Measurements from ENCODE around the gene BMP6.

BMP6 gene

GRCh38 chr6:7725849-7726415 is at the start of gene BMP6:
Gene BMP6, plus strand, starts transcription at chr6:7726099. Its CDS starts 857 bp downstream, at chr6:7726956.
- no peak for DNase-seq (ENCODE audit: low read depth, low spot score)

DNA sequence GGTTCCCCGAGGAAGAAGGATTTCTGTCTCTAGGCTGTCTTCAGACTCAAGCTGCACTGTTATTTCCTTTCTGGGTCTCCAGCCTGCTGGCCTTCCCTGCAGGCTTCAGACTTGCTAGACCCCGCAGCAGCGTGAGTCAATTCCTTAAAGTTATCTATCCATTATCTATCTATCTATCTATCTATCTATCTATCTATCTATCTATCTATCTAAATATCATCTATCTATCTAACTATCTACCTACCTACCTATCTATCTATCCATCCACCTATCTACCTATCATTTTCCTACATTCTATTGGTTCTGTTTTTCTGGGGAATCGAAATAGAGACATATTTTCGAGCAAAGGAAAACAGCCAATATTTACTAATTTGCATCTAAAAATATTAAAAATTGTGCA is 48.7 kb upstream of the BMP6 start:
- DNase-seq (ENCODE audit: low read depth, low spot score): no peak

DNA sequence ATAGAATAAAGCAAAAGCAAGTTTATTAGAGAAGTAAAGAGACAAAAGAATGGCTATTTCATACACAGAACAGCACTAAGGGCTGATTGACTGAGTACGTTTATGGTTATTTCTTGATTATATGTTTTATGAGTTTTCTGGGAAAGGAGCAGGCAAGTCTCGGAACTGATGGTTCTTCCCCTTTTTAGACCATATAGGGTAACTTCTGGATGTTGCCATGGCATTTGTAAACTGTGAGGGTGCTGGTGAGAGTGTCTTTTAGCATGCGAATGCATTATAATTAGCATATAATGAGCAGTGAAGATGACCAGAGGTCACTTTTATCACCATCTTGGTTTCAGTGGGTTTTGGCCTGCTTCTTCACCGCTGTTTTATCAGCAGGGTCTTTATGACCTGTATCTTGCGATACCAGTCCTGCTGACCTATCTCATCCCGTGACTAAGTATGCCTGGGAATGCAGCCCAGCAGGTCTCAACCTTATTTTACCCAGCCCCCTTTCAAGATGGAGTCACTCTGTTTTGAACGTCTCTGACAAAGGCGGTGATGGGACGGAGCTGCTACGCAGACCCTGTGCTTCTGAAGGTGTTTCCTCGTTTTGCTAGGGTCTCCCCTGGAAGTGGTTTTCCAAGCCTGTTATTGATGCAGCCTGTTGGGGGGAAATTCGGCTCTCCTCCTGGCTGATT is 45.4 kb upstream of the BMP6 start:
- DNase-seq (ENCODE audit: low read depth, low spot score): no peak

- DNase-seq (ENCODE audit: low read depth, low spot score): no peak
These were observed 44.5 kb upstream of the BMP6 start for GRCh38 chr6:7681449-7681848.

DNA sequence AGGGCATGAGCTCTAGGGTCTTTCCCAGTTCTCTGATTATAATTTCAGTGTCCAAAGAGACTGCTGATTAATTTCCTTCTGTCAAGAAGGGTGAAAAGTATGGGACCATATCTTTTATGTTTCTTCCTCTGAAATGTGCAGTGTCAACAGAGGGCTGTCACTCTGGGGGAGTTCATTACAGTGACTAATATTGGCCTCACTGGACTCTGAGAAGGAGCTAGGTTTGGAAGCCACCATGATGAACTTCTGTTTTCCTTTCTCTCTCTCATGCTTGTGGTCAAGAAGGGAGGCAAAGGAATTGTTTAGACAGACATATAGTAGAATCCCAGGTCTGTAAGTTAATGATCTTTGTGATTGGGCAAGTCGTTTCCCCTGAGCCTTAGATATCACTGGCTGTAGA is 41.8 kb upstream of the BMP6 start:
- no peak for DNase-seq (ENCODE audit: low read depth, low spot score)

DNA sequence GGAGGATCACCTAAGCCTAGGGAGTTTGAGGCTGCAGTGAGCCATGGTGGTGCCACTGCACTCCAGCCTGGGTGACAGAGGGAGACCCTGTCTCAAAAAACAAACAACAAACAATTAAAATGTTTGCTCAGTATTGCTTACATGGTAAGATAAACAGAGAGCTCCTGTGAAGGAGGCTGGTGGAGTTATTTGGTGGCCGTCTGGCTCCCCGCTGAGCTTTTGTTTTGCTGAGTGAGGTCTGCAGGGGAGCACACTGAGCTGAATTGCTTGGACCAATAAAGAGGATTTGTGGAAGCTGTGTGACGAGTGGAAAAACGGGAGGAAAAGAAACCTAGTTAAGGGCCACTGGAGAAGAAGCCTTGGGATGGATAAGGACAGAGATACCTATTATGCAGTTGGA is 41.1 kb upstream of the BMP6 start:
- DNase-seq (ENCODE audit: low read depth, low spot score): no peak

- DNase-seq (ENCODE audit: low read depth, low spot score): no peak
These were observed 40.6 kb upstream of the BMP6 start for GRCh38 chr6:7685276-7685675.

DNA sequence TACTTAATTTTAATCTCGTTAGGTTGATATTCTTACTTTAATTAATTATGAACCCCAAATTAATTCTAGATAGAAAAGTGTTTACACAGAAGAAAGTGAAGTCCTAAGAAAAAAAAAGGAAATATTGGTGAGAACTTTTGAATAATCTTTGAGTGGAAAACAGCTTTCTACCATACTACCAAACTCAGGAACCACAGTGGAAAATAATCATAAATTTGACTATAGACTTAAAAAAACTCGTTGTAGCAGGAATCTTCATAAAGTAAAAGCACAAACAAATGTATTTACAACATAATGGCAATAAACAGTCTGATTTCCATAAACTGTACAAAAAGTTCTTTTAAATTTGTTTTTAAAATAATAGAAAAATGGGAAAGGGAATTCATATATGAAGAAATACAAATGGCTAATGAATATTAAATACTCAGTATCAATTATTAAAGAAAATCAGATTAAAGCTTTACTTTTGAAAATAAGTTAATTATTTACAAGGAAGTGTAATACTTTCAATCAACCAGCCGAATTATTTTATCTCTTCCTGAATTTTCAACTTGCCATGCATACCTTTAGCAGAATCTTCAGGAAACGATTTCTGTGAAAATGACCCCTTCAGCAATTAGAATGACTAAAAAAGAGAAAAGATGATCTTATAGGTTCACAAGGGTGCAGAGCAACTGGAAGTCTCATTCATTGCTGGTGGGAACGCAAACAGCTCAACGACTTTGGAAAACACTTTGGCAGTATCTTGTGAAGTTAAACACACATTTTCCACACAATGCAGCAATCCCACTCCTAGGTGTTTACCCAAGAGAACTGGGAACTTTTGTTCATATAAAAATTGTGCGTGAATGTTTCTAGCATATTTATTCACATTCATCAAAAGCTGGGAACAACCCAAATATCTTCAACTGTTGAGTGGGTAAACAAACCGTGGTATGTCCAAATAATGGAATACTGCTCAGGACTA is 38.5 kb upstream of the BMP6 start:
- DNase-seq (ENCODE audit: low read depth, low spot score): no peak

- no peak for DNase-seq (ENCODE audit: low read depth, low spot score)
These were observed 34.9 kb upstream of the BMP6 start for GRCh38 chr6:7691021-7691420.

GRCh38 chr6:7691675-7692452 is 34.0 kb upstream of the BMP6 start:
- no peak for DNase-seq (ENCODE audit: low read depth, low spot score)

DNA sequence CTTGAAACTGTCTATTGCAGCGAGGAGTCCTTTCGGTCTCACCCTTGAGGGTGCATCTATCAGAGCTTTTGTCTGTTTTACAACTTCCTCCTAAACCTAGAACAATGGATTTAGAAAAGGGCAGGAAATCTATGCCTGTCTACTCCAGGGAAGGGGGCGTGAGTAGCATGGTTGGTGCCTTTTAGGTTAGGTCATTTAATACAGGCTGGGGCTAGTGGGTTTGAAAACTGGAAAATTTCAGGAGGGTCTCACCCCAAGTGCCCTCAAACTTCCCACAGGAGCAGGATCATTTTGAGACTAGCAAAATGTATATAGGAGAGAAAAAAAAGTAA is 33.5 kb upstream of the BMP6 start:
- no peak for DNase-seq (ENCODE audit: low read depth, low spot score)

DNA sequence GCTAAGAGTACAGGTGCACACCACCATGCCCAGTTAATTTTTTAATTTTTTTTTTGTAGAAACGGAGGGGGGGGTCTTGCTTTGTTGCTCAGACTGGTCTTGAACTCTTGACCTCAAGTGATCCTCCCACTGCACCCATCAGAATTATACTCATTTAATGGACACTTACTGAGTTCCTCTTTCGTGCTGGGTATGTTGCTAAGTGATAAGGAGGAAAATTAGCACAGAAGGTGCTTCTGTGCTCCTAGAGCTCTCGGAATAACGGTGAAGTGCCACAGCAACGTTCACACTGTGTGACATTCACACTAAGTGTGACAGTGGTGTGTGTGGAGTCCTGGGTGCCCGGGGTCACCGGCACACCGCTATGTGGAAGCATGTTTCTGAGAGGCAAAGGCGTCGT is 32.1 kb upstream of the BMP6 start:
- no peak for DNase-seq (ENCODE audit: low read depth, low spot score)

- DNase-seq (ENCODE audit: low read depth, low spot score): no peak
These were observed 29.8 kb upstream of the BMP6 start for GRCh38 chr6:7696061-7696460.

GRCh38 chr6:7697432-7697819 is 28.5 kb upstream of the BMP6 start:
- no peak for DNase-seq (ENCODE audit: low read depth, low spot score)

DNA sequence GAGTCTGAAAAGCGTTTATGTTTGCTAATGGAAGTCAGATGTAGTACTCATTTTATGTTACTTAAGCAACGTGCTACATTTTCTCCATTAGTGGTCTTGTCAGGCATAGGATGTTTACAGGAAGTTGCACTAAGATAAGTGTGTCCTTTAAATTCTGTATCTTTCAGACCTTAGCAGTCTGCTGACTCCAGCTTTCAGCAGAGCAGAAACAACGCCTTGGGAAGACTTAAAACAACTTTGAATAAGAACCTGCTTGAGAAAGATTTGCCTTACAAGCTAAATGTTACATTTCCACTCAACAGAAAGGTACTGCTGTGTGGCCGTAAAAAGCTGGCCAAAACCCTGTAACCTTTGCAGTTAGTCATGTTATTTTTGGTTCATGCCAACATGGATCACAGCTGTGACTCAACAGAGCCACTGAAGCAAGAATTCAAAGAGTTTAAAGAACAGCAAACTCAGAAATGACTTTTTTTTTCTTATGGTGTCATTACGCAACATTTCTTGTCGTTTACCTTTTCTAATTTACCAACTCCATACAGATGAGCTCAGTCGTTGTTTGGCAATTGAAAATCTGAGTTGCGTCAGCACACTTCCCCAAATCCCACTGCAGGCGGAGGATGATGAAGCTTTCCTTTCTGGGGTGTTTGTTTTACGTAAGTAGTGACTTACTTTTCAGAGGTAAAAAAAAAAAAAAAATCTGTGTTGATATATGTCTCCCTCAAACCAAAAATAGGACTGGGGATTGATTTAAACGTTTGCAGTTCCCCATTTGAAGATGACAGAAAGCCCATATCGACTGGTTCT is 27.9 kb upstream of the BMP6 start:
- DNase-seq (ENCODE audit: low read depth, low spot score): no peak

GRCh38 chr6:7701212-7701834 is 24.6 kb upstream of the BMP6 start:
- no peak for DNase-seq (ENCODE audit: low read depth, low spot score)

GRCh38 chr6:7703148-7703680 is 22.7 kb upstream of the BMP6 start:
- no peak for DNase-seq (ENCODE audit: low read depth, low spot score)

DNA sequence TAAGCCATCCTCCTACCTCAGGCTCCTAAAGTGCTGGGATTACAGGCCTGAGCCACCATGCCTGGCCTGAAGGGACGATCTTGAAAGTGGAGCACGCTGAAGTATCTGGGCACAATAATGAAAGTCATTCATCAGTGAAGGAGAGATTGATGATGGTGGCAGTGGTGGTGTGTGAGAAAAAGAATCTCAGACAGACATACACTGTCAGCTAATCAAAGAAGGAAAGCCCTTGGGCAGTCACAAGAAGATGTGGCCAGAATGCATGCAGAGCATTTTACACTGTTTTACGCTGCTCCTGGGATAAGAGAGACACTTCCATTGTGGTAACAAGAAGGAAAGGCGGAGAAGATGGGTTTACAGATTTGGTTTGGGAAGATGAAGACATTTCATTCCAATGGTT is 20.4 kb upstream of the BMP6 start:
- DNase-seq (ENCODE audit: low read depth, low spot score): no peak

- DNase-seq (ENCODE audit: low read depth, low spot score): no peak
These were observed 19.6 kb upstream of the BMP6 start for GRCh38 chr6:7706269-7706668.

GRCh38 chr6:7707787-7708186 is 18.1 kb upstream of the BMP6 start:
- DNase-seq (ENCODE audit: low read depth, low spot score): no peak

Measured in activated naive CD8-positive, alpha-beta T cell treated with anti-CD3 and anti-CD28 coated beads, Interleukin-2, amount 50 U/mL, for 16 hours (primary cell).